Nephron (organoid): ENCODE results near the gene FAM89A.
"Not testable (repeated sequence)": the region's sequence is repeated elsewhere in the genome, so short reads cannot be mapped to it uniquely, and the experiment has no call there.

Source experiments
- H3K27ac Mint-ChIP-seq, 3 experiments: 2 replicates each; pipeline ENCODE4 v1.8.0; 2020; ENCODE audit warnings: mixed read lengths in 3 of 3, mild to moderate bottlenecking in 2 of 3, moderate library complexity in 1 of 3
- H3K27me3 Mint-ChIP-seq: 2 replicates; pipeline ENCODE4 v1.8.0; 2021; ENCODE audit warnings: low read depth, mild to moderate bottlenecking, moderate library complexity, mixed read lengths
- H3K36me3 Mint-ChIP-seq: 2 replicates; pipeline ENCODE4 v1.8.0; 2020; ENCODE audit warnings: low read depth, mixed read lengths
- H3K4me1 Mint-ChIP-seq: 2 replicates; pipeline ENCODE4 v1.8.0; 2020; ENCODE audit warnings: mixed read lengths
- H3K4me3 Mint-ChIP-seq, 3 experiments: 2 replicates each; pipeline ENCODE4 v1.8.0; 2020; ENCODE audit warnings: mild to moderate bottlenecking in 3 of 3, mixed read lengths in 3 of 3, moderate library complexity in 2 of 3
- H3K9me3 Mint-ChIP-seq: 2 replicates; pipeline ENCODE4 v1.8.0; 2020; ENCODE audit warnings: mixed read lengths
- TF ChIP-seq, protein P1 (sequence below), 3 experiments: fragments of 200-600 bp; sonication (generic); IDR thresholded peaks; one replicate each; pipeline ENCODE4 v1.5.0; 2021; ENCODE audit warnings: antibody characterized with exemption in 3 of 3; ENCODE audit not compliant: unreplicated experiment in 3 of 3

FAM89A gene

DNA sequence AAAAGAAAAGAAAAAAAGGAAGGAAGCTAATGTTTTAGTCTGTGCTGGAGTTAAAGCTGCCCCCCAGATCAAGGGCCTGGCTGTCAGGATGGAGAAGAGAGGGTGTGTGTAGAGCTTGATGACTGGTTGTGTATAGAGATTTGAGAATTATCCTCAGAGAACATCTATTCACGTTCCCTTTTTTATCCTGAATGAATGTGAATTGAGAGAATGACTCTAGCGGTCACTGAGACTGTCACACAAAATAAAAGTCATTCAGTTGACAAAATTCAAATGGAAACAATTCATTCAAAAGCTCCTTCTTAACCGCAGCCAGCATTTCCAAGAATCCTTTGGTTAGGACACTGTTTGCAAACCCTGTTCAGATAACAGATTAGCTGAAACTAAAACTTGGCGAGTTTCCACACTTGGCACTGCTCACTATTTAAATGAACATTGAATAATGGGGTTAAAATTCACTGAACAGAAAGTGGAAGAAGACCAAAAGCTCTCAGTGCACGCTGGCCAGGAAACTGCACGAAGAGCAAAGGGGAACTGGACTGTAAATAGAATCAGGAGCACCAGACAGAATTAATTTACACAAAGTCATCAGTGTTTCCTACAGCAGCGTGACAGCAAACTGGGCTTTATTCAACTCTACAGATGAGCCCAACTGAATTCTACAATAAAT is 13.6 kb upstream of the FAM89A start:
- Mint-ChIP-seq H3K27me3 (peaks cover 30% of the 10 kb centered on the region), H3K9me3 (peaks cover 17% of the 10 kb centered on the region), H3K4me3 (peak overlapping the region in 2 of 3 experiments; percentile 20 to 43), H3K4me1 (peaks cover 19% of the 10 kb centered on the region), H3K36me3 (no peaks in the 10 kb centered on the region), H3K27ac (peak overlapping the region; percentile 67 to 93 (median 69))
- TF ChIP-seq, protein P1, sequence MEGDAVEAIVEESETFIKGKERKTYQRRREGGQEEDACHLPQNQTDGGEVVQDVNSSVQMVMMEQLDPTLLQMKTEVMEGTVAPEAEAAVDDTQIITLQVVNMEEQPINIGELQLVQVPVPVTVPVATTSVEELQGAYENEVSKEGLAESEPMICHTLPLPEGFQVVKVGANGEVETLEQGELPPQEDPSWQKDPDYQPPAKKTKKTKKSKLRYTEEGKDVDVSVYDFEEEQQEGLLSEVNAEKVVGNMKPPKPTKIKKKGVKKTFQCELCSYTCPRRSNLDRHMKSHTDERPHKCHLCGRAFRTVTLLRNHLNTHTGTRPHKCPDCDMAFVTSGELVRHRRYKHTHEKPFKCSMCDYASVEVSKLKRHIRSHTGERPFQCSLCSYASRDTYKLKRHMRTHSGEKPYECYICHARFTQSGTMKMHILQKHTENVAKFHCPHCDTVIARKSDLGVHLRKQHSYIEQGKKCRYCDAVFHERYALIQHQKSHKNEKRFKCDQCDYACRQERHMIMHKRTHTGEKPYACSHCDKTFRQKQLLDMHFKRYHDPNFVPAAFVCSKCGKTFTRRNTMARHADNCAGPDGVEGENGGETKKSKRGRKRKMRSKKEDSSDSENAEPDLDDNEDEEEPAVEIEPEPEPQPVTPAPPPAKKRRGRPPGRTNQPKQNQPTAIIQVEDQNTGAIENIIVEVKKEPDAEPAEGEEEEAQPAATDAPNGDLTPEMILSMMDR (IDR thresholded peaks at IDR 0.05; ENCODE audit: unreplicated experiment in 3 of 3): no peak

DNA sequence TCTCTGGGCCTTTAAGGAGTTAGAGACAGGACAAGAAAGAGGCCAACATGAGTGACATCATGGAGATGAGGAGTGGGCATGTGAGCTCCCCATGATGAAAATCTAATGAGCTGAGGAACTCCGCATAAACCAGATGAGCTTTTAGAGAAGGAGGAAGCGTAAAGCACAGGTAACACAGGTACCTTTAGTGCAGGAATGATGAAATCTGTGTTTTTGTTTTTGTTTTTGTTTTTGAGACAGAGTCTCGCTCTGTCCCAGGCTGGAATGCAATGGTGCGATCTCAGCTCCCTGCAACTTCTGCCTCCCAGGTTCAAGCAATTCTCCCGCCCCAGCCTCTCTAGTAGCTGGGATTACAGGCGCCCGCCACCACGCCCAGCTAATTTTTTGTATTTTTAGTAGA is 12.7 kb upstream of the FAM89A start:
- no peaks in the 10 kb centered on the region for H3K36me3 Mint-ChIP-seq

DNA sequence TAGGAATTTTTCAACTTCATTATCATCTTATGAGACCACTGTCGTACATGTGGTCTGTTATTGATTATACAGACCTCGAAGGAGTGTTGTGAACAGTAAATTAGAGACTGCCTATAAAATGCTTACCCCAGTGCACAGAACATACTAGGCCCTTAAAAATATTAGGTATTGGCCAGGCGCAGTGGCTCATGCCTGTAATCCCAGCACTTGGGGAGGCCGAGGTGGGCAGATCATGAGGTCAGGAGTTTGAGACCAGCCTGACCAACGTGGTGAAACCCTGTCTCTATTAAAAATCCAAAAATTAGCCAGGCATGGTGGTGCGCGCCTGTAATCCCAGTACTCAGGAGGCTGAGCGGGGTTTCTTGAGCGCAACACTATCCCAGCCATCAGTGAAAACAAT is 10.9 kb upstream of the FAM89A start:
- not testable (repeated sequence) for H3K27ac Mint-ChIP-seq, H3K36me3 Mint-ChIP-seq, H3K4me3 Mint-ChIP-seq
- Mint-ChIP-seq H3K4me1 (peaks cover 19% of the 10 kb centered on the region), H3K9me3 (peaks cover 11% of the 10 kb centered on the region), H3K27me3 (peaks cover 42% of the 10 kb centered on the region)

More for the DNA sequence above, 12.7 kb upstream of the FAM89A start:
- Mint-ChIP-seq H3K27me3 (peaks cover 33% of the 10 kb centered on the region), H3K9me3 (peaks cover 17% of the 10 kb centered on the region), H3K4me1 (peaks cover 19% of the 10 kb centered on the region), H3K27ac (peak overlapping the region in 2 of 3 experiments; percentile 15 to 29), H3K4me3 (no peak overlapping the region)
- TF ChIP-seq, protein P1 (IDR thresholded peaks at IDR 0.05; ENCODE audit: unreplicated experiment in 3 of 3): no peak

DNA sequence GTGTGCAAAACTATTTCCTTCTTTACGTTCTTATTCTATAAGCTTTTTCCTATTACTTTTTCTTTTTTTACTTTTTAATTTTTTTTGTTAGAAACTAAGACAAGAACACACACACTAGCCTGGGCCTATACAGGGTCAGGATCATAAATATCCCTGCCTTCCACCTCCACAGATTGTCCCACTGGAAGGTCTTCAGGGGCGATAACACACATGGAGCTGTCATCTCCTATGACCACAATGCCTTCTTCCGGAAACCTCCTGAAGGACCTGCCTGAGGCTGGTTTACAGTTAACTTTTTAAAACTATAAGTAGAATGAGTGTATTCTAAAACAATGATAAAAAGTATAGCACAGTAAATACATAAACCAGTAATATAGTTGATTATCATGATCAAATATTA is 10.3 kb upstream of the FAM89A start:
- peaks cover 11% of the 10 kb centered on the region for H3K9me3 Mint-ChIP-seq
- H3K4me3 Mint-ChIP-seq: no peak overlapping the region
- peaks cover 43% of the 10 kb centered on the region for H3K27me3 Mint-ChIP-seq
- no peaks in the 10 kb centered on the region for H3K36me3 Mint-ChIP-seq
- peaks cover 19% of the 10 kb centered on the region for H3K4me1 Mint-ChIP-seq
- H3K27ac Mint-ChIP-seq: no peak overlapping the region
- TF ChIP-seq, protein P1 (IDR thresholded peaks at IDR 0.05; ENCODE audit: unreplicated experiment in 3 of 3): no peak

DNA sequence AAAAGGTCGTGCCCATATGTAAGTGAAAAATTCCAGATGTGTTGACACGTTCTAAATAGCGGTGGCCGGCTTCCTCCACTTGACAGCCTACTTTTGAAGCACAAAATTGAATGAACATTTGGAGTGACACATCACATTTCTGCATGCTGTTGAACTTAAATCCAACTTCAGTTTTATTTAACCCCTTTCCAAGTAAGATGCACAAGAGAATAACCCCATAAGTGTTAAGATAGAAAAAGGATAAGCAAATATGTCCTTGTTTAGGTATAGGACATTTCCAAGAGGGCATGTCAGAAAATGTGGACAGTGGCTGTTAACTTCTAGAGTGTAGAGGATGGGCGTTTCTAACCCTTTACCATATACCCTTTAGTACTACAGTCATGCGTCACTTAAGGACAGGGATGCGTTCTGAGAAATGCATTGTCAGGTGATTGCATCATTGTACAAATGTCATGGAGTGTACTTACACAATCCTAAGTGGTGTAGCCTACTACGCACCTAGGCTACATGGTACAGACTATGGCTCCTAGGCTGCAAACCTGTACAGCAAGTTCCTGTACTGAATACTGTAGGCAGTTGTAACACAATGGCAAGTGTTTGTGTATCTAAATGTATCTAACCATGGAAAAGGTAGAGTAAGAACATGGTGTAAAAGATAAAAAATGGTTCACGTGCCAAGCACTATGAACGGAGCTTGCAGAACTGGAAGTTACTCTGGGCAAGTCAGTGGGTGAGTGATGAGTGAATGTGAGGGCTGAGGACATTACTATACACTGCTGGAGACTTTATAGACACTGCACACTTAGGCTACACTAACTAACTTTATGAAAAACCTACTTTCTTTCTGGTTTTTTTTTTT is 9.3 kb upstream of the FAM89A start:
- Mint-ChIP-seq H3K36me3 (no peaks in the 10 kb centered on the region), H3K27me3 (peaks cover 53% of the 10 kb centered on the region), H3K4me3 (no peak overlapping the region), H3K9me3 (peaks cover 16% of the 10 kb centered on the region), H3K4me1 (peaks cover 19% of the 10 kb centered on the region), H3K27ac (no peak overlapping the region)
- TF ChIP-seq, protein P1 (IDR thresholded peaks at IDR 0.05; ENCODE audit: unreplicated experiment in 3 of 3): no peak

DNA sequence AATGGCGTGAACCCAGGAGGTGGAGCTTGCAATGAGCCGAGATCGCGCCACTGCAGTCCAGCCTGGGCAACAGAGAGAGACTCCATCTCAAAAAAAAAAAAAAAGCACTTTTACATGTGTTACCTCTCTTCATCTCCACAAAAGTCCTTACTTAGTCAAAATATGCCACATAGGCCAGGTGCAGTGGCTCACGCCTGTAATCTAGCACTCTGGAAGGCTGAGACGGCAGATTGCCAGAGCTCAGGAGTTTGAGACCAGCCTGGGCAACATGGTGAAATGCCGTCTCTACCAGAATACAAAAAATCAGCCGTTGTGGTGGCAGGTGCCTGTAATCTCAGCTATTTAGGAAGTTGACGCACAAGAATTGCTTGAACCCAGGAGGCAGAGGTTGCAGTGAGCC is 8.4 kb upstream of the FAM89A start:
- H3K9me3 Mint-ChIP-seq: peaks cover 12% of the 10 kb centered on the region
- H3K4me3 Mint-ChIP-seq, H3K27ac Mint-ChIP-seq: not testable (repeated sequence)

DNA sequence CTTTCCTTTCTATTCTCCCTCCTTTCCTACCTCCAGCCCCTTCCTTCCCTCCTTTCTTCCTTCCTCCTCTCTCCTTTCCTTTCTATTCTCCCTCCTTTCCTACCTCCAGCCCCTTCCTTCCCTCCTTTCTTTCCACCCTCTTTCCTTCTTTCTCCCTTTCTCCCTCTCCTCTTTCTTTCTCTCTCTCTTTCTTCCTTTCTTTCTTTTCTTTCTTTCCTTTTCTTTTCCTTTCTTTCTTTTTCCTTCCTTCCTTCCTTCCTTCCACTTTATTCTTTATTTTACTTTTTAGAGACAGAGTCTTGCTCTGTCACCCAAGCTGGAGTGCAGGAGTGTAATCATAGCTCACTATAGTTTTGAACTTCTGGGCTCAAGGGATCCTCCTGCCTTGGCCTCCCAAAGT is 7.5 kb upstream of the FAM89A start:
- Mint-ChIP-seq H3K27me3 (peaks cover 53% of the 10 kb centered on the region), H3K9me3 (peaks cover 12% of the 10 kb centered on the region)
- not testable (repeated sequence) for H3K4me3 Mint-ChIP-seq, H3K36me3 Mint-ChIP-seq, H3K4me1 Mint-ChIP-seq, H3K27ac Mint-ChIP-seq

More for the DNA sequence above, 8.4 kb upstream of the FAM89A start:
- not testable (repeated sequence) for H3K36me3 Mint-ChIP-seq, H3K4me1 Mint-ChIP-seq
- peaks cover 53% of the 10 kb centered on the region for H3K27me3 Mint-ChIP-seq
